Measurements from ENCODE around the gene IFI27L2.
"Not testable (repeated sequence)": the region's sequence is repeated elsewhere in the genome, so short reads cannot be mapped to it uniquely, and the experiment has no call there.

IFI27L2 gene

DNA sequence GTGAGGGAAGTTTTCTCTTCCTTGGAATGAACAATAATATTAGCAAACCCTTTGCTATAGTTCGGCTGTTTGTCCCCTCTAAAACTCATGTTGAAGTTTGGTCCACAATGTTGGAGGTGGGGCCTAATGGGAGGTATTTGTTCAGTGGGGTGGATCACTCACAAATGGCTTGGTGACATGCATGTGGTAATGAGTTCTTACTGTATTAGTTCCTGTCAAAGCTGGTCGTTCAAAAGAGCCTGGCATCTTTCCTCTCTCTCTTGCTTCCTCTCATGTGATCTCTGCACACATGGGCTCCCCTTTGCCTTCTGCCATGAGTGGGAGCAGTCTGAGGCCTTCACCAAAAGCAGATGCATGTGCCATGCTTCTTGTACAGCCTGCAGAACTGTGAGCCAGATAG, 31.7 kb upstream of the IFI27L2 start:
- Histone ChIP-seq H3K27ac (no peak overlapping the region), H3K36me3 (replicated peaks) (no peaks in the 10 kb centered on the region), H3K4me3 (ENCODE audit: low read depth, low read length) (no peak overlapping the region), H3K27me3 (replicated peaks) (peaks cover 19% of the 10 kb centered on the region)
- no peak for DNase-seq
- no peak for TF ChIP-seq CTCF (IDR thresholded peaks at IDR 0.05; ENCODE audit: low read depth, low read length, missing control alignments)
- in situ Hi-C loops (cut with HindIII; ENCODE audit: low pct_ligation_motif_present, low sequenced_read_pairs): no loop called here

DNA sequence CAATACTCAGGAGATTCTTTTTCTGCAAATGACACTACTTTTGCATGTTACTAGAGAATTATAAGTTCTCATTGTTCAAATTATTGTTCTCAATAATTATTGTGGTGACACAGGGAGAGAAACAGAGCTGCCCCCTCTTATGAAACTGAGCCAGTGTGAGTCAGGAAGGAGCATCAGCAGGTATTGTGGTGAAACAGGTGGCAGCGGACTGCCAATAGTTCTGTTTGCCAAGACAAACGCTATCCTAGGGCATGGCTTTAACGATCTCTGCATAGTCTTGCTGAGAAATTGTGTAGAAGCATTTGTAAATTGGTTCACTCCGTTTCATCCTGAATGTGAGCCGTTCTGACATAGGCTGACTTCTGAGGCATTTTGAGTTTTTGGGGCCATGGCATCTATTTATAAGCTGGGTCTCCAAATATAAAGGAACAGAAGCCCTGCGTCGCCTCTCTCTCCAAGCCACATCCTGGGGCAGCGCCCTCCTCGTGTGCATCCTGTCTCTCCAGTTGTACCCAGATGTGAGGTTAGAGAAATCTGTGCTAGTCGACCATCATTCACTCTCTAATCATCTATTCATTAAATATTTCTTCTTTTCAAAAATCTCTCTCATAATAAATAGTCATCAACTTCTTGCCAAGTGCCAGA, 29.0 kb upstream of the IFI27L2 start:
- DNase-seq: no peak
- in situ Hi-C loops (cut with HindIII; ENCODE audit: low pct_ligation_motif_present, low sequenced_read_pairs): no loop called here
- TF ChIP-seq CTCF (IDR thresholded peaks at IDR 0.05; ENCODE audit: low read depth, low read length, missing control alignments): no peak
- no peak overlapping the region for H3K4me3 ChIP-seq (ENCODE audit: low read depth, low read length)
- H3K36me3 ChIP-seq (replicated peaks): no peaks in the 10 kb centered on the region
- no peak overlapping the region for H3K27ac ChIP-seq
- H3K27me3 ChIP-seq (replicated peaks): no peaks in the 10 kb centered on the region

- Histone ChIP-seq H3K27ac (no peak overlapping the region), H3K27me3 (replicated peaks) (no peaks in the 10 kb centered on the region), H3K36me3 (replicated peaks) (no peaks in the 10 kb centered on the region), H3K4me3 (ENCODE audit: low read depth, low read length) (no peak overlapping the region)
- in situ Hi-C loops (cut with HindIII; ENCODE audit: low pct_ligation_motif_present, low sequenced_read_pairs): no loop called here
- no peak for DNase-seq
- TF ChIP-seq CTCF (IDR thresholded peaks at IDR 0.05; ENCODE audit: low read depth, low read length, missing control alignments): no peak
These were observed 27.8 kb upstream of the IFI27L2 start for GRCh38 chr14:94157197-94157596.

DNA sequence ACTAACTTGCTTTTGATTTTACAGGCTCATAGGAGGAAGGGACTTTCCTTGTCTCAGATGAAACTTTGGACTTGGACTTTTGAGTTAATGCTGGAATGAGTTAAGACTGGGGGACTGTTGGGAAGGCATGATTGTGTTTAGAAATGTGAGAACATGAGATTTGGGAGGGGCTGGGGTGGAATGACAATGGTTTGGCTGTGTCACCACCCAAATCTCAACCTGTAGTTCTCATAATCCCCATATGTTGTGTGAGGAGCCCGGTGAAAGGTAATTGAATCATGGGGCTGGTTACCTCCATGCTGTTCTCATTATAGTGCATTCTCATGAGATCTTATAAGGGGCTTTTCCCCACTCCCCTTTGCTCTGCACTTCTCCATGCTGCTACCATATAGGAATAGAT, 26.7 kb upstream of the IFI27L2 start:
- H3K4me3 ChIP-seq (ENCODE audit: low read depth, low read length); DNase-seq; H3K27ac ChIP-seq; H3K27me3 ChIP-seq (replicated peaks); in situ Hi-C loops (cut with HindIII; ENCODE audit: low pct_ligation_motif_present, low sequenced_read_pairs); H3K36me3 ChIP-seq (replicated peaks): not testable (repeated sequence)

- no peaks in the 10 kb centered on the region for H3K36me3 ChIP-seq (replicated peaks)
- no peak for DNase-seq
- no peak overlapping the region for H3K4me3 ChIP-seq (ENCODE audit: low read depth, low read length)
- H3K27me3 ChIP-seq (replicated peaks): no peaks in the 10 kb centered on the region
- in situ Hi-C loops (cut with HindIII; ENCODE audit: low pct_ligation_motif_present, low sequenced_read_pairs): no loop called here
- no peak for TF ChIP-seq CTCF (IDR thresholded peaks at IDR 0.05; ENCODE audit: low read depth, low read length, missing control alignments)
- H3K27ac ChIP-seq: no peak overlapping the region
These were observed 24.4 kb upstream of the IFI27L2 start for GRCh38 chr14:94153750-94154342.

DNA sequence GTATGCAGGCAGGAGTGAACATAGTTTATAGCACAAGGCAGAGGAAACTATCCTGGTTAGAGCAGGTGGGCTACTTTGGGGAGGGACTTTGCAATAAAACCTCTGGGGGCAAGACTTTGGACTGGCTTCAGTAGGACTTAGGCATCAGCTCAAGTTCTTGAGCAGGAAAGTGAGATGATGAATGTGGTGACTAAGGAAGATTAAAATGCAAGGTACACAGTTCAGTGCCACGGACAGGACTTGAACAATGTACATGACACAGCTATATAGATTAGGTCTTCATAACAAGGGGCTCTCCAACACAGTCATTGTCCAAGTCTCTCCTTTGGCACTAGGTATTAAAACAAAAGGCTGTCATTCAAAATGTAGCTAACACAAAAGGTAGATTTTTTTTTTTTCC, 23.3 kb upstream of the IFI27L2 start:
- H3K27ac ChIP-seq: no peak overlapping the region
- H3K36me3 ChIP-seq (replicated peaks): no peaks in the 10 kb centered on the region
- DNase-seq: no peak
- H3K4me3 ChIP-seq (ENCODE audit: low read depth, low read length): no peak overlapping the region
- TF ChIP-seq CTCF (IDR thresholded peaks at IDR 0.05; ENCODE audit: low read depth, low read length, missing control alignments): no peak
- in situ Hi-C loops (cut with HindIII; ENCODE audit: low pct_ligation_motif_present, low sequenced_read_pairs): no loop called here
- H3K27me3 ChIP-seq (replicated peaks): no peaks in the 10 kb centered on the region
